Measurements from ENCODE around the gene SPPL2C.
A peak's percentile ranks its signal among the peaks of the same experiment; 100 is the strongest.

SPPL2C gene

DNA sequence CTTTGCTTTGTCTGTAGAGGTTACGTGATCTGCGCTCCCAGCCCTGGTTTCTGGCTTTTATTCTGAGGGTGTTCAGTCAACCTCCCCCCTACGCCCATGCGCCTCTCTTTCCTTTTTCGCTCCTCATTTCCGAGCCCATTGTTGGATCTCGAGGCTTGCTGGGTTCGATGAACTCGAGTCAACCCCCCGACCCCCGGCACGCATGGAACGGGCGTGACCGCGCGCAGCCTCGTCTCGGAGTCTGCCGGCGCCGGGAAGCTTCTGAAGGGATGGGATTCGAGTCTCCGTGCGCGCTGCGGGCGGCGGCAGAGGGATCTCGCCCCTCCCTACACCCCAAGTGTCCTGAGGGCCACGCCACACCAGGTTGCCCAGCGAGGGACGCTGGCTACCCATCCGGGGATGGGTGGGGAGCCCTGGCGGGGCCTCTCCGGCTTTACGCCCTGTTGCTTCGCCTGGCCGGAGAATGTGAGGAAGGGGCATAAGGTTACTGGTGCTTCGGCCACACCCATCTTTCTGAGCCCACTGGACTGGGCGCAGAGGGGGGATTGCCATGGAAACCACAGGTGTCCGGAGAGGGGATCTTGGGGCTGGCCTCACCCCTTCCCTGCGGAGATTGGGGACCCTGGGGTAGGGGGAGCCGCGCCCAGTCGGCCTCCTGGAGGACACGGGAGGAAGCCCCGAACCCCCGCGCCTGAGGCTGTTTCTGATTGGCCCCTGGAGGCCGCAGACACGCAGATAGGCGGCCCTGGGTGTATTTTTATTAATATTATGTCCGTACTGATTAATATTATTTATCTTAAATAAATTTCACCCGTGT lies 51.5 kb downstream of the SPPL2C start:
- Histone ChIP-seq H3K79me2 (ENCODE audit: insufficient read depth, low read depth) (no peaks in the 10 kb centered on the region), H3K4me2 (peak overlapping the region; percentile 94; the same call in 1 of the 2 replicates), H3K27ac (no peak overlapping the region), H3K27me3 (ENCODE audit: insufficient read depth, low read depth) (no peaks in the 10 kb centered on the region), H3K9ac (no peak overlapping the region; the same call in 1 of the 2 replicates), H4K20me1 (ENCODE audit: insufficient read depth) (no peaks in the 10 kb centered on the region), H3K36me3 (ENCODE audit: insufficient read depth) (no peaks in the 10 kb centered on the region), H2AFZ (ENCODE audit: low read depth) (peak overlapping the region; percentile 99; the same call in 1 of the 2 replicates), H3K4me3 (IDR thresholded peaks at IDR 0.05; ENCODE audit: insufficient read depth, low read depth, low read length) (no peak overlapping the region), H3K4me1 (ENCODE audit: low read depth, poor library complexity, severe bottlenecking) (peaks cover 7% of the 10 kb centered on the region)
- TF ChIP-seq, protein P1, sequence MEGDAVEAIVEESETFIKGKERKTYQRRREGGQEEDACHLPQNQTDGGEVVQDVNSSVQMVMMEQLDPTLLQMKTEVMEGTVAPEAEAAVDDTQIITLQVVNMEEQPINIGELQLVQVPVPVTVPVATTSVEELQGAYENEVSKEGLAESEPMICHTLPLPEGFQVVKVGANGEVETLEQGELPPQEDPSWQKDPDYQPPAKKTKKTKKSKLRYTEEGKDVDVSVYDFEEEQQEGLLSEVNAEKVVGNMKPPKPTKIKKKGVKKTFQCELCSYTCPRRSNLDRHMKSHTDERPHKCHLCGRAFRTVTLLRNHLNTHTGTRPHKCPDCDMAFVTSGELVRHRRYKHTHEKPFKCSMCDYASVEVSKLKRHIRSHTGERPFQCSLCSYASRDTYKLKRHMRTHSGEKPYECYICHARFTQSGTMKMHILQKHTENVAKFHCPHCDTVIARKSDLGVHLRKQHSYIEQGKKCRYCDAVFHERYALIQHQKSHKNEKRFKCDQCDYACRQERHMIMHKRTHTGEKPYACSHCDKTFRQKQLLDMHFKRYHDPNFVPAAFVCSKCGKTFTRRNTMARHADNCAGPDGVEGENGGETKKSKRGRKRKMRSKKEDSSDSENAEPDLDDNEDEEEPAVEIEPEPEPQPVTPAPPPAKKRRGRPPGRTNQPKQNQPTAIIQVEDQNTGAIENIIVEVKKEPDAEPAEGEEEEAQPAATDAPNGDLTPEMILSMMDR (conservative IDR thresholded peaks at IDR 0.05; ENCODE audit: low read depth, low read length): no peak

All from KMS-11 (cell line).